Activated gamma-delta T cell treated with Interleukin-2 at 50 U/mL for 16 hours (primary cell): ENCODE results near the gene BIRC7.
"Not testable (repeated sequence)": the region's sequence is repeated elsewhere in the genome, so short reads cannot be mapped to it uniquely, and the experiment has no call there.

ENCODE experiments used
- DNase-seq: peaks from one replicate; pipeline ENCODE4 v3.0.0-alpha.2; 2020

BIRC7 gene

GRCh38 chr20:63208346-63208909 is 27.3 kb upstream of the BIRC7 start:
- no peak for DNase-seq

GRCh38 chr20:63210011-63210605 is 25.6 kb upstream of the BIRC7 start:
- no peak for DNase-seq

- DNase-seq = no peak
These were observed 23.3 kb upstream of the BIRC7 start for GRCh38 chr20:63212393-63212730.

- DNase-seq = no peak
These were observed 22.9 kb upstream of the BIRC7 start for GRCh38 chr20:63212792-63213191.

GRCh38 chr20:63214514-63214913 is 21.2 kb upstream of the BIRC7 start:
- no peak for DNase-seq

GRCh38 chr20:63215101-63216040 is 20.3 kb upstream of the BIRC7 start:
- DNase-seq = no peak

- peak; percentile 94 for DNase-seq
These were observed 19.5 kb upstream of the BIRC7 start, which contains the start of gene YTHDF1 for GRCh38 chr20:63216041-63216848. TSS of gene YTHDF1 (minus strand) at chr20:63216131. CDS start at chr20:63215892, 239 bp downstream.

- DNase-seq = no peak
These were observed 18.7 kb upstream of the BIRC7 start for GRCh38 chr20:63216849-63217471.

- no peak for DNase-seq
These were observed 18.0 kb upstream of the BIRC7 start for GRCh38 chr20:63217706-63218105.

GRCh38 chr20:63218701-63219446 is 16.8 kb upstream of the BIRC7 start:
- no peak for DNase-seq

GRCh38 chr20:63219447-63219821 is 16.3 kb upstream of the BIRC7 start:
- DNase-seq = no peak

- DNase-seq = no peak
These were observed 15.7 kb upstream of the BIRC7 start for GRCh38 chr20:63219866-63220521.

GRCh38 chr20:63220696-63221399 is 14.9 kb upstream of the BIRC7 start:
- DNase-seq = no peak

GRCh38 chr20:63221400-63222053 is 14.2 kb upstream of the BIRC7 start:
- not testable (repeated sequence) for DNase-seq

GRCh38 chr20:63222541-63222940 is 13.2 kb upstream of the BIRC7 start:
- DNase-seq = no peak

- DNase-seq = peak; percentile 43
These were observed 12.4 kb upstream of the BIRC7 start for GRCh38 chr20:63223121-63223825.

- DNase-seq = no peak
These were observed 11.9 kb upstream of the BIRC7 start for GRCh38 chr20:63223826-63224207.

GRCh38 chr20:63224412-63225081 is 11.2 kb upstream of the BIRC7 start:
- no peak for DNase-seq

GRCh38 chr20:63225082-63225454 is 10.6 kb upstream of the BIRC7 start:
- no peak for DNase-seq
